SW480 (cell line): ENCODE data around the gene H6PD.

Experiments used
- DNase-seq: peaks from one replicate; pipeline ENCODE4 v3.0.0-alpha.2; 2016; ENCODE audit warnings: low spot score

Gene H6PD

DNA sequence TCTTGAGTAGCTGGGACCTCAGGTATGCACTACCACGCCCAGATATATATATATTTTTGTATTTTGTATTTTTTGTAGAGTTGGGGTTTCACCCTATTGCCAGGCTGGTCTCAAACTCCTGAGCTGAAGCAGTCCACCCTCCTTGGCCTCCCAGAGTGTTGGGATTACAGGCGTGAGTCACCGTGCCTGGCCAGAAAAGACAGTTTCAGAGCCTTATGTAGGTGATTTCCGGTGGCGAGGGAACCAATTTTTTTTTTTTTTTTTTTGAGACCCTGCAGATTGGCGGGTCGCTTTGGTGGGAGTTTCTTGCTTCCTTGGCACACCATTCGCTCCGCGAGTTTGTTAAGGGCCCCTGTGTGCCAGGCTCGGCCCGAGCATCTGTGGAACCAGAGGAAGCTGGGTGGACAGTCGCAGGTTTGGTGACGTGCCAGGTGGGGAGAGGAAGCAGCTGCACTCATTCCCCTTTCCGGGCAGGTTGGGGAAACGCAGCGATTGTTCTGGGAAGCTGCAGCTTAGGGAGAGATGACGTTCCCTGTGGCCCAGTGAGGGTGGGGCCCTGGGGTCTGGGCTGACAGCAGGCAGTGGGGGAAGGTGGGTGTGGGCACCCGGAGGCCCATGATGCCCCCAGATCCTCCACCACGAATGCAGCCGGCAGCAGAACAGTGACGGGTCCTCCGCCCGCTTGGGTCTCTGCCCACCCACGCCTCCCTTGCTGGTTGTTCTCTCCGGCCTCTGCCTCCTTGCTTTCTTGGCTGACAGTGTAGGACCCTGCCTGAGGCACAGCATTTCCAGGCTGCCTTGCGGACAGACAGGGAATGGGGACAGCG, 83.2 kb downstream of the H6PD start:
- no peak for DNase-seq

GRCh38 chr1:9319208-9319788, 84.7 kb downstream of the H6PD start:
- DNase-seq, result no peak

DNA sequence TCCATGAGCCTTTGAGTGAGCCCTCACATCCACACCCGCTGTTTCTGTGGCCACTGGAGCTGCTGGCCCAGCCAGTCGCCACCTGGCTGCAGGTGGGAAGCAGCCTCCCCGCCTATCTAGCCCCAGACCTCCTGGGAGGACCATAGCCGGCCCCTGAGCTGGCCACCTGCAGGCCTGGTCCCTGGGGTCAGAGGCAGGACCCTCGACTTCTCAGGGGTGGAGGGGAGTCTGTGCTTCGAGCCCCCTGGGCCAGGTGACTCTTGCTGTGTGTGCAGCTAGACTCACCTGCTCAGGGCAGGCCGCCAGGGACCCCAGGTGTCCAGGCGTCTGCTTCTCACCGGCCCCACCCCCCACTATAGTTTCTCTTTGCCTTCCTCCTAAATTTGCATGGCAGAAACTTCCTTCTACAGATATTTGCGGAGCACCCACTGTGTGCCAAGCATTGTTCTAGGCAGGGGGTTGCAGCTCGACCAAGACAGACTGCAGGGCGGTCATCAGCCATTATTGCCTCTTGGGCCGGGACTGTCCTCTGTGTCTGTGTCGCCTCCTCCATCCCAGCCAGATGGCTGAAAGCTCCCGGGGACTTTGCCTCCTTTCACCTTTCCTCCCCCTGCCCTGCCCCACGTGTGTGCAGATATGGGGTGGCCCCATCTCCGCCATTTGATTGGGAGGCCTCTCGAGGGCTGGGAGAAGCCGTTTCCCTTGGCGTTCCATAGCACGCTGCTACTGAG, 85.4 kb downstream of the H6PD start:
- no peak for DNase-seq
